ENCODE measurements around the gene ZNF500.

- no peak for TF ChIP-seq SMC3 (IDR thresholded peaks at IDR 0.05; ENCODE audit: low read depth, low read length)
- no peak for TF ChIP-seq CTCF (conservative IDR thresholded peaks at IDR 0.05; ENCODE audit: low read depth, low read length)
These were observed 26.1 kb upstream of the ZNF500 start for GRCh38 chr16:4792951-4793513.
